ENCODE results near the gene MREG.

GRCh38 chr2:216004697-216005283 is 8.6 kb downstream of the MREG start:
- TF ChIP-seq POLR2A (IDR thresholded peaks at IDR 0.05; ENCODE audit: borderline replicate concordance, extremely low read depth, insufficient read depth, insufficient read length) (no peak), CTCF (IDR thresholded peaks at IDR 0.05 in 2 of 3, conservative IDR thresholded peaks at IDR 0.05 in 1 of 3; ENCODE audit: borderline replicate concordance in 1 of 3, insufficient read depth in 1 of 3, low read depth in 2 of 3, low read length in 2 of 3) (no peak), JUND (IDR thresholded peaks at IDR 0.05) (no peak), ZNF274 (IDR thresholded peaks at IDR 0.05; ENCODE audit: low read depth, low read length) (no peak)

Data from HCT116 (cell line).